Measurements from ENCODE around the gene MUC5B.

Gene MUC5B

DNA sequence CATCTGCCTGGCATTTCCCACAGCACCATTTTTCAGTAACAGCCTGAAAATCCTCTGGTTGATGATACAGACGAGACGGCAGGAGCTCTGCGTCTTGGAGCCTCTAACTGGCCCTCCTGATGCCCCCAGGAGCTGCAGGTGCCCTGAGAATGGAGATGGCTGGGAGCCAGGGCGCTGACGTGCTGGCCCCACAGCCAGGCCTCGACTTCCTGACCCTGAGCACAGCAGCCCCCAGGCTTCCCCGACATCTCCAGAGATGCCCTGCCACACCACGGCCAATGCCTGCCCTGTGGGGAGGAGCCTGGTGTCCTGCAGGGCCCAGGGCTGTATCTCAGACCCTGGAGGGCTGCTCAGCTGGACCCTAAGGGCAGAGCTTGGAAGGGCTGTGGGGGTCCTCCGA is 65.1 kb downstream of the MUC5B start:
- no peak for DNase-seq

DNA sequence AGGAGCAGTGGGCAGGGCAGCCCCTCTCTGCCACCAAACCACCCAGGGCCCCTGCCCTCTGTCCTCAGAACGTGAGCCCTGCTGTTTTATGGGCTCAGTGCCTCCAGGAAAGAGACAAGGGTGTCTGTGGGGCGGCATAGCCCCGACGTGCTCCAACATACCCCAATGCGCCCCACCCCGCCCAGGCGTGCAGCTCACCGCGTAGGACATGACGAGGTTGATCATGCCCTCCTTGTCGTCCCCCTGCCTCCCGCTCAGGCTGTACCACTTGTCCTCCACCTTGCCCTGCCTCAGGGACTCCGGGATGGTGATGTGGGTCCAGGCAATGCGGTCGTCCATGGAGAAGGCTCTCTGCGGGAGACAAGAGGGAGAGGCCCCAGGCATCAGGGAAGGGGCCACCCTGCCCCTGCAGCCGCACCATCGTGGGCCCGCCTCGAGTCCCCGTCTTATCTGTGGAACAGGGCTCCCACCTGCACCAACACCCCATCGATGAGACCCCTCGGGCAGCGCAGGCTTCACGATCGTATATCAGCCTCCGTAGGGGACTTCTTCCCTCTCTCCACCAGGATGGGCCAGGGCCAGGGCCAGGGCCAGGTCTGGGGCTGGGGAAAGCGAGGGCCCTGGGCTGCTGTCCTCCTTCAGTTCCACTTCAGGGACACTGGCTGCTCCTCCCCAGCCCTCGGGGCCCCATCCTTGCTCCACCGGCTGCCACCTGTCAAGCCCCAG is 65.7 kb downstream of the MUC5B start:
- no peak for DNase-seq

DNA sequence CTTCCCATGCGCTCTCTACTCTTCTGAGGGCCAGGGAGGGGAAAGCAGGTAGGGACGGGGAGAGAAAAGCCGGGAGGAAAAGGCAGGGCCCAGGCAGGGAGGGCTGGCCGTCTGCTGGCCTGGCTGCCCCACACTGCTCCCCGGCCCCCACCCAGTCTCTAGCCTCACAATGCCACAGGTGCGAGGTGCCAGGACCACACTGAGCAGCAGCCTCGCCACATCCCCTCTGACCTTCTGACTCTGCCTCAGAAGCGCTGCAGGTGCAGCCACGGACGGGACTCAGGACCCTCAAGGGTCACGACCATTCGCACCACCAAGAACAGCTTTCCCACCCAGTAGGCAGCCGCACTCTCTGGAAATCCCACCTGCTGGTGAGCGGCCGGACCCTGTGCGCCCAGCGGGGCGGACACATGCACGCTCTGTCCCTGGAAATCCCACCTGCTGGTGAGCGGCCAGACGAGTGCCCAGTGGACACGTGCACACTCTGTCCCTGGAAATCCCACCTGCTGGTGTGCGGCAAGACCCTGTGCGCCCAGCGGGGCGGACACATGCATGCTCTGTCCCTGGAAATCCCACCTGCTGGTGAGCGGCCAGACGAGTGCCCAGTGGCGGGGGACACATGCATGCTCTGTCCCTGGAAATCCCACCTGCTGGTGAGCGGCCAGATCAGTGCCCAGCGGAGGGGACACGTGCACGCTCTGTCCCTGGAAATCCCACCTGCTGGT is 66.5 kb downstream of the MUC5B start:
- no peak for DNase-seq

DNA sequence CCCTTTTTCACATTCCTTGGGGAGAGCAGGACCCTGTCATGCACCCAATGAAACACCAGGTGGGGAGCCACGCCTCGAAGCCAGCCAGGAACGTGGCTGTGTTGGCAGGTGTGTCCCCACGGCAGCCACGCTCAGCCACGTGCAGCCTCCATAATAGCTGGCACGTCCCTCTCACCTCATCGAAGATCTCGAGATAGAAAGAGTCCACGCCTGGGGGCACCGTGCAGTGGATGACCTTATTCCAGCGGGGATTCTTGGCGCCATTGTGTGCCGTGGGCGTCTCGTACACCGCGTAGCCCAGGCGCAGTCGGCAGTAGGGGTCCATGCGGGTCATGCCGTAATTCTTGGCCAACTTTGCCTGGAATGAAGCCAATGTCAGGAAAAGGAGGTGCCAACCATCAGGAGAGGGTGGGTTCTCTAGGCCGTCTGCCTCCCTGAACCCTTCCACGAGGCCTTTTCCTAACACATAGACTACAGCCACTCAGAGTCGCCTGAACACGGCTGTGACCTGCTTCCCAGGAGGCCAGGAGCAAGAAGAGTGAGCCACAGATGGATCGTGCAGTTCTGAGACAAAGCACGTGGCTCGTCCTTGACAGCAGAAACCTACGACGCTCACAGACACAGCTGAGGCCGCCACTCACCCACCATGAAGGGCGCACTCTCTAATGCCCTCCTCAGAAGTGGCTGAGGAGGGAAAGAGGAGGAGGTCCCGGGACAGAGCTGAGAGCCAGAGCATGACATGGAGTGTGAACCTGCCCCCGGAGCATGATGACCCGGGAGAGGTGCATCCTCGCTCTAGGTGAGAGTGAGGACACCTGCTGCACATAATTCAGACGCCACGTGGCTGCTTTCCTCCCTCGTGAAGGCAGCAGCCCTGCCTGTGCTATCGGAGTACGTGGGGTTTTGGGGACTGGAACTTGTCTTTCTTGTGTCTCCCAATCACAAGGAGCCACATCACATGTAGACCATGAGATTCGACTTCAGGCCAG is 67.5 kb downstream of the MUC5B start:
- DNase-seq = no peak

DNA sequence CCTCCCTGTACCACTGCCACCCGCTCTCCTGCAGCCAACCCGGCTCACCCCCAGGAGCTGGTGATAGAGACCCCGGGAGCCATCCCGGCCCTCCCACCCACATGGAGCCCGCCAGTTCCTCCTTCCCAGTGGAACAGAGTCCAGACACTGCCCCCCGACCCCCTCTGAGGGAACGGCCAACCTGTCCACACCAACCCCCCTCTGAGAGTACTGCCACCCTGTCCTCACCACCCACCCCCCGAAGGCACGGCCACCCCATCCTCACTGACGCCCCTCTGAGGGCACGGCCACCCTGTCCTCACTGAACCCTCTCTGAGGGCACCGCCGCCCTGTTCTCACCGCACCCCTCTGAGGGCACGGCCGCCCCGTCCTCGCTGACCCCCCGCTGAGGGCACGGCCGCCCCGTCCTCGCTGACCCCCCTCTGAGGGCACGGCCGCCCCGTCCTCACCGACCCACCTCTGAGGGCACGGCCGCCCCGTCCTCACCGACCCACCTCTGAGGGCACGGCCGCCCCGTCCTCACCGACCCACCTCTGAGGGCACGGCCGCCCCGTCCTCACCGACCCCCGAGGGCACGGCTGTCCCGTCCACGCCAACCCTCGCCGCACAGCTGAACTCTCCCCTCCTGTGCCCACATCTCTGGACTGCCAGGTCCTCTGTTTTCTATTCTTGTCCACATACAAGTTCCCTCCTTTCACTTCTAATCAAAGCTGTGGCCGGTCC is 68.6 kb downstream of the MUC5B start:
- no peak for DNase-seq

DNA sequence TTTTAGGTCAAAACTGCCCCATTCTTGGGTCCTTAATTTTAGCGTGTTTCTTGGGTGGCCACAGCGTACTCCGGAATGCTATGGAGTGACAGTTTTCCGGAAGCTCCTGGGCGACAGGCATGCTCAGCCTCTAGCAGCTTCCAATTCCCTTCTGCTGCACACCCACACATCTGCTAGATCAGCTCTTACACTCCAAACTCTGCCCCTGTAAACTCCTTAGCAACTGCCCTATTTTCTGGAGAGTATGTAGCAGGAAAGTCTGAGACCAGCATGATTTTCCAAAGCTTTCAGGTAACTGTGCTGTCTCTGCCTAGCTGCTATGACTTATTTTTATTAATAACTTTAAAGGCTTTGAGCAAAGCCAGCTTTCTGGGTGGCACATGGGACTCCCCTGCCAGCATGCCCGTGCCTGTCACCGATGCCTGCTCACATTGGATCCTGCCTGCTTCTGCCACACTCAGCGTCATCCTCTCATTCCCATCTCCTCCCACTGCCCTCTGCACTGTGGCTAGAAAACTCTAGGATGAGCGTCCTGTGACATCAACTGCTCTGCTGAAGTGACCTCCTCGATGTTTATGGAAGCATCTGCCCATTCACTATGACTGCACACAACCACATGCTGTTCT is 69.3 kb downstream of the MUC5B start:
- no peak for DNase-seq

DNA sequence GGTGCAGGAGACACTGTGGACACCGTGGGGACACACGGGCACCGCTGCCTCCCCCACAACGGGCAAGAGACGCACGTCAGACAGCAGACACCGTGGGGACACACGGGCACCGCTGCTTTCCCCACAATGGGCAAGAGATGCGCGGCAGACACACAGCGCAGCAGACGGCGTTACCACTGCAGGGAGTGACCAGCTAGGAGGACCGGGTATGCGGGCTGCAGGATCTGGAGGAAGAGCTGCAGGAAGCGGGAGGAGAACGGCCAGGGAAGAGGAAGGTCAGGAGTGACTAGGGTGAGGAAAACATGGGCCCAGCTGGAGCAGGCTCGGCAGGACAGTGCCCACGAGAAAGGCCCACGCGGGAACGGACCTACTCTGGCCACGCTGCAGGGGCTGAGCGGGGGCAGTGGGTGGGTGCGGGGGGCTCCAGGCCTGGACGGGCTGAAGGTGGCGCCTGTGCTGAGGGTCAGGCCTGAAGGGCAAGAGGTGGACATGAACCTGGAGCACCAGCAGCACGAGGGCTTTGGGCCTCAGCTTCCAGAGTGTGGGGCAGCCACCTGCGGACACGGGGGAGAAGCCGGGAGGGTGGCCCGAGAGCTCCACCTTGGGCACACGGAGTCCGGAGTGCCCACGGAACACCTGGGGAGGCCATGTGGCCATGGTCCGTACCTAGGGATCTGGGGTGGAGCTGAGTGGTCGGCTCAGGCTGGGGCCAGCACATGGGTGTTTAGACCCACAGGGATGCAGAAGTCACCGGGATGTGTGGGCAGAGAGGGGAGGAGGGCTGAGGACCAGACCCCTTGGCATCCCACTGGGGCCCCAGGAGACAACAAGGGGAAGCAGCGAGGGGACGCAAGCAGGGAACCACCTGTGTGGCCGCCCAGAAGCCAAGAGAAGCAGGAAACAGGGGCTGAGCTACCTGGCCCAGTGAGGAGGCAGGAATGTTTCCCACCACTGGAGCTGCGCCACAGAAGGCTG is 70.1 kb downstream of the MUC5B start:
- DNase-seq = no peak

DNA sequence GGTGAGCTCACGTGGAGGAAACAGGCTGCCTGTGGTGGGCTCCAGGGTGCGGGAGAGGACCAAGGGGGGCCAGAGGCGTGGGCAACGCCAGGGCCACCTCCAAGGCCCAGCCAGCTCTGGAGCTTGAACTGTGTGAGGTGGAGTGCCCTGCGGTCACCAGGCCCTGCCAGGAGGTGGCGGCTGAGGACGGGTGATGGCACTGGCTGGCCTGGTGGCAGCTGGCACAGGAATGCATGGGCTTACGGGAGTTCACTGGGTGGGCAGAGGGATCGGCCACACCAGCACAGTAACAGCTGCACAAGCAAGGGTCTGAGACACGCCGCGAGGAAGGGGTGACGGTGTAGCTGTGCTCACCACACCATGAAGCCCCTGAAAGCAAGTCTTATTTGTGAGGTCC is 70.8 kb downstream of the MUC5B start:
- peak in 2 of 3 donors; percentile 27 to 45 for DNase-seq

DNA sequence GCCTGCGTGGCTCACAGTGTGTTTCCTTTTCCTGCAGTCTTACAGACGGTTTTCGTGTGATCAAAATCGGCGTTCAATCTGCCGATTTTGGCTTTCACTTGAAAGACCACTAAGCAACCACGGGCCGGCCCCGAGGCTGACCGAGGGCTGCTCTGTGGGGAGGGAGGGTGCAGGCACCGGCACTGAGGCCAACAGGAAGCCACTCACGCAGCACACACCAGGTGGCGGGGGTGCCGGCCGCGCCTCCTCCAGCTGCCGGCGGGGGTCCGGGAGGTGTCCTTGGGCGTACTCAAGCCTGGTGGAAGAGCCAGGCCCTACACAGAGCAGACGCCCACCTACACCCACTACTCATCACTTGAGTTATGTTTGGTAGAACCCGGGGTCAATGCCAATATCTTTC is 72.2 kb downstream of the MUC5B start:
- DNase-seq = no peak

DNA sequence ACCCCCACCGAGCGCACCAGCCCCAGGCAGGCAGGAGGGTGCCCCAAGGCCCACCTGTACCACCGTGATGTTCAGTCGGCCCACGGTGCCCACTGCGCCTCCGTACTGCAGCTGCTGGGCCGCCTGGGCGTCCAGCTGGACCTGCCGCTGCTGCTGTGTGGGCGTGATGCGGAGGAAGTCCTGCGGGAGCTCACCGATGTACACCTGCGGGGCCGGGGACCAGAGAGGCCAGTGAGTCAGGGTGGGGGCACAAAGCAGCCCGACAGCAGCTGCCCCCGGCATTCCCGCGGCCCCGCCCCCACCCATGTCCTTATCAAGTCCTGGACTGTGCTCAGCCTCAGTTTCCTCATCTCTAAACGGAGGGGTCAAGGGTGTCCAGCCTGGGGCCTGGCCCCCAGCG is 72.7 kb downstream of the MUC5B start:
- DNase-seq = no peak

DNA sequence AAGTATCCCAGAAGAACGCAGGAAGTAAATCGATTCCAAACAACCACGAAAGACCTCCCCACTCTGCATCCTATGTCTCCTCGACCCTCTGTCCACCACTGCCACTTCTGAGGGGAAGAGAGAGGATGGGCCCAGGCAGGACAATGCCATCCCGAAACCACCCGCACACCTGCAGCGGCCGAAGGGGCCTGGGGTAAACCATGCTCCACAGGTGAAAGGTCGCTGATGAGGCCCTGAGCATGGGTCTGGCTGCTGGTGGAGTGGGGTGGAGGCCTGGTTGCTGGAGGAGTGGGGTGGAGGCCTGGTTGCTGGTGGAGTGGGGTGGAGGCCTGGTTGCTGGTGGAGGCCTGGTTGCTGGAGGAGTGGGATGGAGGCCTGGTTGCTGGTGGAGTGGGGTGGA is 73.4 kb downstream of the MUC5B start:
- no peak for DNase-seq

DNA sequence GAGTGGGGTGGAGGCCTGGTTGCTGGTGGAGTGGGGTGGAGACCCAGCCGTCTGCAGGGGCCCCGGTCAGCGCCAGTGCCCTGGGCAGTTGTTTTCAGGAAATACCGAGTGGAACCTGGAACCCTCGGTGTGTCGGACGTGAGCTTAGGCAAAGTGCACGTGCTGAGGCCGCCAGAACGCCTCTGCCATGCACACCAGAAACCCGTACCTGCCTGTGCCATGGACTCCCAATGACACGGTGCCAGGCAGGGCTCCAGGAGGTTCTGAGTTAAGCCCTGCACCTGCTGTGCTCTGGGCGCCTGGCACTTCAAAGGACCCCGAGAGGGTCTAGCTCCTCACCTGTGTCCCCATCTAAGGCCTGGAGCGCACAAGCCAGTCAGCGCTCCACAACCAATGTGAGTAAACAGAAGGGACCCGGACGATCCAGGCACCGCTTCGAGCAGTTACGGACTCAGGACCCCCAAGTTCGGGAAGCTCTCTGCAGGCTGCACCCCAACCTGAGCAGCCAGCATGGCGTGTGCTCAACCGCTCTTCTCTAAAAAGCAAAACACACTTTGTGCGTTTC is 74.2 kb downstream of the MUC5B start:
- no peak for DNase-seq

DNA sequence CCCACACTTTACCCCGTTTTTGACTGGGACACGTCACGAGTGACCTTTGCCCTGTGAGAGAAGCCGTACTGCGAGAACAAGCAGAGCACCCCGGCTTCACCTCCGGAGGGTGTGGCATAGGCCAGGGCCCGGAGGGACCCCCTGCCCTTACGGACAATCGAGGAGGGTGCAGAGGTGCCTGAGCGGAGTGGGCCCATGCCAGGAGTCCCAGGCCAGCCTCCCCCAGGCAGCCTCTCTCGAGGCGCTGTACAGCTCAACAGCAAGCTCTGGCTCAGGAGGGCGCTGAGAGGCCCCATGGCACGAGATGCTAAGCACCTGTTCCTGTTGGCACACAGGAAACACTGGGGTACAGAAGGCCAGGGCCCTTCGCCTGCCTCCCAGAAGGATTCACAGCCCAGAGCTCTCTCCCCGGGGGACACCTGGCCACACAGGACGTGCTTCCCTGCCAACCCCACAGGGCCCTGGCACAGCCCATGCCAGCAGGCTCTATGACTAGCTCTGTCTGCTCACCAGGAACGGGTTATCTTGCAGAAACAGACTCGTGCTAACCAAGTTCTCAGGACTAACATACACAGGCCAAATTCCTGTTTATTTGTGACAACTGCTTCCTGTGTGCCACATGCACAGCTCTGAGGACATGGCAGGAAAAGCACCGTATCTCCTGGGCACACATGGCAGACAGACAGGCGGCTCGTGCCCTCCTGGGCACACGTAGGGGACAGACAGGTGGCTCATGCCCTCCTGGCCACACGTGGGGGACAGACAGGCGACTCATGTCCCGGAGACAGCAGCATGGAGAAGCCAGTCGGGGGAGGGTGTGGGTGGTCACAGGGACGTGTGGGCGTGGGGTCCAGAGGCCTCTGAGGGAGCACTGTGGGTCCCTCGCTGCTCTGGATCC is 75.0 kb downstream of the MUC5B start:
- no peak for DNase-seq

DNA sequence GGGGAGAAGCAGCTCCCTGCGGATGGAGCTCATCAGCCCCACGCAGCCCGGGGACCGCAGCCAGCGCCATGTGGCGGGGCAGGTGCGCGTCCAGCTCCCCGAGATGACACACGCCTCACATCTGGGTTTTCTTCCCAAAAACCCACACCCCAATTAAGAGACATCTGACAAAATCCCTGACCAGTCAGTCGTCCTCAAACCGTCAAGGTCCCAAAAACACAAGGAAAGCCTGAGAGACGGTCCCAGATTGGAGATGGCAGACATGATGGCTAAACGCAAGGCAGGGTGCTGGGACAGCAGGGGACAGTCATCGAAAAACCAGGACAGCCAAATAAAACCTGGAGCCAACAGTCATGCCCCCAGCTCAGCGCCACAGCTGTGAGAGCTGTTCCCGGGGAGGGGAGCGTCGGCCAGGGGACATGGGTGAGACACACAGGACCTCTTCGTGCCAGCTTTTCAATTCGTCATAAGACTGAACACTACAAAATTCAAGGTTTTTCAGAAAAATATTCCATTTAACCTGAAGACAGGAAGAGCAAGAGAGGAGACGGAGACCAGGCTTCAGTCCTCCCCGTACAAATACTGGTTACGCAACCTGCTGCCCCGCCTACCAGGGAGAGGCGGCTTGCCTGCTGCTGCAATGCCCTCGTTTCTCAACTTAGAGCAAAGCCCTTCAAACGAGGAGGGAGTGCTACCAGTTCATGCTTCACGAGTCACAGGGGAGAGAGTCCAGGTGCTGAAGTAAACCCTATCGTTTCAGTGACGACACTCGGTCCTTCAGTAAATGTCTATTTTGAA is 76.0 kb downstream of the MUC5B start:
- DNase-seq = peak; percentile 82 to 89 (median 88)

DNA sequence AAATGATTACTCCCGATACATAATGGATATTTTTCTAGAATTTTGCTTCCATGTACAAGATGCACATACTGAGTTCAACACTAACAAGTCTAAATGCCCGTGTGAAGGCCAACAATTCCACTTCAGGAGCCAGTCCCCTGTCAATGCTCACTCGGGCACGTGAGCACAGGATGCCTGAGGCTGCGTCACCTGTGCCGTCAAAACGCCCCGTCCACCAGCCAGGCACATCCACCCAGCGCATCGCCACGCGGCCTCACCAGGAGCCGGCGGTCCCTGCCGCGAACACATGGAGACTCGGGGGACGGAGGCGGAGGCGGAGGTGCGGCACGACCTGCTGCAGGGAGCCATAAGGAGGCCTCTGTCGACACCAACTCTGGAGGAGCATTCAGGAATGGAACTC is 76.8 kb downstream of the MUC5B start:
- no peak for DNase-seq

DNA sequence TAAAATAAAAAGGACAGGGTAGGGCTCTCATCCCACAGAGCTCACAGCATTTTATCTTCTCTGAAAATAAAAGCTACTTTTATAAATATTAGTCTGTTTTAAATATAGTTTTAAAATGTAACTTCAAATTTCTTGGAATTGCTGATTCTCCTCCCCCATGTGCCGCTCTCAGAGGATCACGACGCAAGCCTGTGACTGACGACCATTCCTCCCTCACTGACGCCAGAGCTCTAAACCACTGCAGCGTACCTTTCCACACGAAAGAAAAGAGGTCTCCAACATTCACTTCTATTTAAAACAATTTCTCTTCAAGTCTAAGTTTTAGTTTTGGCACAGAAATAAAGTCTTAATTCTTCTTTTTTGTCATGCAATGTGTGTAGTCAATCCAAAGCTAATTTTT is 77.3 kb downstream of the MUC5B start:
- DNase-seq = no peak

DNA sequence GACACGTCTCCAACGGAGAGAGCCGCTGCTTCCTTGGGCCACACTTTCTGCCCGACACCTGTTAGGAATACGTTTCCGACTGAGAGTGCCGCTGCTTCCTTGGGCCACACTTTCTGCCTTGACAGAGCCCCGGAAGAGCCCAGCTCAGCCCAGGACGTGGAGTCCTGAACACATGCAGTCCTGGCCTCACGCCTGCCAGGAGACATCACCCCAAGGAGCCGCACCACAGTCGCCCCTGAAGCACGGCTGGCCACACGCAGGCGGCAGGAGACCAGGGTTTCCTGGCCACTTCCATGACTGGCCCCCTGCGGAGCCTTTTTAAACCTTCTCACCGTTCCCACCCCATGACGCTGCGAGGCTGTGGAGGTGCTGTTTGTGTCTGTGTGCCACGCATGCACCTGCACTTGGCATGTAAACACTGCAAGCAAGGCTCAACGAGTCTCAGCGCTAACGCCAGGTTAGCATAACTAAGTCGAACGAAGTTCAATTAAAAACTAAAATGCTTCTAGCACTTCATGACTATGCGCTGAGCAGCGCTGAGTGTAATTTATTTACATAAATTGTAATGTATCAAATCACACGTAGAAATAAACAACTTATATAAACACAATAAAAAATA is 77.8 kb downstream of the MUC5B start:
- no peak for DNase-seq

All from suppressor macrophage treated with lipopolysaccharide for 1 hour (primary cell).